Ectodermal cell (in vitro differentiated cells): ENCODE data around the gene UGT1A6.

Experiments used
- H3K27ac ChIP-seq: 2 replicates; pipeline ENCODE4 v1.7.0; 2013; ENCODE audit warnings: mild to moderate bottlenecking, low read depth, low read length; ENCODE audit not compliant: insufficient read depth, poor library complexity, severe bottlenecking
- H3K27me3 ChIP-seq: 2 replicates; pipeline ENCODE4 v1.7.0; 2013; ENCODE audit warnings: mild to moderate bottlenecking, low read length; ENCODE audit not compliant: insufficient read depth, control insufficient read depth, poor library complexity, severe bottlenecking
- H3K36me3 ChIP-seq: one replicate; pipeline ENCODE4 v1.7.0; 2013; ENCODE audit warnings: low read length; ENCODE audit not compliant: control insufficient read depth, insufficient read depth
- H3K4me1 ChIP-seq: one replicate; pipeline ENCODE4 v1.7.0; 2013; ENCODE audit warnings: low read length; ENCODE audit not compliant: control insufficient read depth, insufficient read depth
- H3K4me3 ChIP-seq: 2 replicates; pipeline ENCODE4 v1.7.0; 2013; ENCODE audit warnings: low read depth, low read length, control low read depth; ENCODE audit not compliant: insufficient read depth
- H3K9me3 ChIP-seq: 2 replicates; pipeline ENCODE4 v1.7.0; 2013; ENCODE audit warnings: mild to moderate bottlenecking, low read length, moderate library complexity; ENCODE audit not compliant: control insufficient read depth
- WGBS, 2 experiments: methylation state at CpG; one replicate each; pipeline ENCODE4 v1.1.7; 2013; ENCODE audit warnings: missing lambda C conversion rate in 2 of 2; 5-methylcytosine and 5-hydroxymethylcytosine counted together

Gene UGT1A6

GRCh38 chr2:233818639-233819621 lies 126.2 kb downstream of the UGT1A6 start:
- no peak overlapping the region for H3K4me3 ChIP-seq
- H3K4me1 ChIP-seq: no peaks in the 10 kb centered on the region
- H3K27ac ChIP-seq: no peak overlapping the region
- no peaks in the 10 kb centered on the region for H3K27me3 ChIP-seq
- H3K36me3 ChIP-seq: no peaks in the 10 kb centered on the region
- H3K9me3 ChIP-seq: no peaks in the 10 kb centered on the region
- WGBS, 2 experiments: 81 to 83% methylated on average over 17 of the region's 17 CpGs

DNA sequence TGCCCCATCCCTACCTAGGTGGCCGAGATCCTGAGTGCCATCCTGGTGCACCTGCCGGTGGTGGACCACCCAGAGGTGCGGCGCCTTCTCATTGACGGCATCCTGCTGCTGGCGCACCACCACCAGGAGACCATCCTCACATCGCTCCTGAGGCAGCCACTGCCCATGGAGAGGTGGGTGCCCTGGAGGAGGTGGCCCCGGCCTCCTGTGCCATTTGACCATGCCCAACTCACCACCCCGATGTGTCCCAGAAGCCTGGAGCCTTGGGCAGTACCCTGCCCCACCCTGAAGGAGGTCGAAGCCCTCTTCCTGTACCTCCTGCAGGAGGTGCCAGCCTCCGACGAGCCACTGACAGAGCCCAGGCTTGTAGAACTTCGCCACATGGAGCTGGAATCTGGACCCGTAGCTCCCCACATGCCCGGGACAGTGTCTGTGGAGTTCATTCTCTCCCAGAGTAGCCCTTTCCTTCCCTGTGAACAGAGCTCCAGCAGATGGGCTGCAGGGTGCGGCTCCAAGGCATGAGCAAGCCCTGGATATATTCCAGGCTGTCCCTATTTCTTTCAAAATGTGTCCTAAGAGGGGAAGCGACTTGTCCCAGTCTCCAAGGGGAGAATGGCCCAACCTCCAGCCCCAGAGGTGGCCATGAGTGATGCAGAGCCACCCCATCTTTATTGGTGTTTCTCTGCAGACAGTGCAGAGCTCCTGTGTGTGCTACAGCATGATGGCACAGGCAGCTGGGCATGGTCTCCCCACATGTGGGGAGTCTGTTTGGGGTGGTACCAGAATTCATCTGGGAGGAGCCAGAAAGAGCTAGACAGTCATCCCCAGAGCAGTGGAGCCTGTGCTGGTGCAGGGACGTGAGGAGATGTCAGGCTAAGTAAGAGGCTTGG lies 127.4 kb downstream of the UGT1A6 start:
- Histone ChIP-seq H3K4me1 (no peaks in the 10 kb centered on the region), H3K27ac (no peak overlapping the region), H3K9me3 (no peaks in the 10 kb centered on the region), H3K4me3 (no peak overlapping the region), H3K36me3 (no peaks in the 10 kb centered on the region), H3K27me3 (no peaks in the 10 kb centered on the region)
- WGBS, 2 experiments: 91 to 93% methylated on average over 18 of the region's 18 CpGs

GRCh38 chr2:233820774-233821105 lies 128.1 kb downstream of the UGT1A6 start:
- Histone ChIP-seq H3K27ac (no peak overlapping the region), H3K4me1 (no peaks in the 10 kb centered on the region), H3K9me3 (no peaks in the 10 kb centered on the region), H3K27me3 (no peaks in the 10 kb centered on the region), H3K36me3 (no peaks in the 10 kb centered on the region), H3K4me3 (no peak overlapping the region)
- 87 to 88% methylated on average over 6 of the region's 6 CpGs for WGBS, 2 experiments

DNA sequence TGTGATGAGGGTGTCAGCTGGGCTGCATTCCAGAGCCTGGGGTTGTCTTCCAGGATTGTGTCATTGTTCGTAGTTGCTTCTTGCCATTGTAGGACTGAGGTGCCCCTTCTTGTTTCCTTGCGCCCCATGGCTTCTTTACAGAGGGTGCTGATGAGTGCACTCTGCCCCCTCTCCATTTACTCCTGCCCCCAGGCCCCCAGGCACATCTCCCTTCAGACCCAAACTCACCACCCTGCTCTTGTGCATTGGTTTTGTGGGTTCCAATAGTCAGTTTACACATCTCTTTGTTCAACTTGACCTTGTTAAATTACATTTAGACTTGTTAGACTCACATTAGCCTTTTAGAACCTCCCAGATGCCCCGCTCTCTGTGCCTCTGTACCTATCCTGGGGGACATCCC lies 128.5 kb downstream of the UGT1A6 start:
- 91 to 96% methylated on average over 3 of the region's 3 CpGs for WGBS, 2 experiments
- Histone ChIP-seq H3K9me3 (no peaks in the 10 kb centered on the region), H3K27me3 (no peaks in the 10 kb centered on the region), H3K4me1 (no peaks in the 10 kb centered on the region), H3K27ac (no peak overlapping the region), H3K4me3 (no peak overlapping the region), H3K36me3 (no peaks in the 10 kb centered on the region)

- Histone ChIP-seq H3K36me3 (no peaks in the 10 kb centered on the region), H3K4me3 (no peak overlapping the region), H3K4me1 (no peaks in the 10 kb centered on the region), H3K27ac (no peak overlapping the region), H3K9me3 (no peaks in the 10 kb centered on the region), H3K27me3 (no peaks in the 10 kb centered on the region)
- WGBS, 2 experiments: 96 to 98% methylated on average over 8 of the region's 8 CpGs
Measured at GRCh38 chr2:233821709-233822100, 129.0 kb downstream of the UGT1A6 start.

GRCh38 chr2:233822101-233822771 lies 129.5 kb downstream of the UGT1A6 start:
- Histone ChIP-seq H3K4me1 (no peaks in the 10 kb centered on the region), H3K9me3 (no peaks in the 10 kb centered on the region), H3K36me3 (no peaks in the 10 kb centered on the region), H3K27ac (no peak overlapping the region), H3K27me3 (no peaks in the 10 kb centered on the region), H3K4me3 (no peak overlapping the region)
- WGBS, 2 experiments: 94% methylated on average over 21 of the region's 21 CpGs
